Measurements from ENCODE around the gene FUCA2. TPM values are rescaled to one million over a fixed set of nuclear protein-coding genes. Genes with fewer than 3 reads are reported as not detected.

Gene FUCA2
- total RNA-seq, 1 donor from 2014 or later, result 22.8 TPM

Other genes with a start within 250 kb of the FUCA2 start
- gene ADAT2, start 61.0 kb downstream of the FUCA2 start, total RNA-seq, result 35.7 and 37.6 TPM in 2 replicates
- gene PEX3, start 60.9 kb downstream of the FUCA2 start, total RNA-seq, result 21.4 and 23.6 TPM in 2 replicates
- gene PHACTR2, start 166.2 kb upstream of the FUCA2 start, total RNA-seq, result 41.0 and 45.4 TPM in 2 replicates